ENCODE data around the gene TM4SF20. TPM values are rescaled to one million over a fixed set of nuclear protein-coding genes. Genes with fewer than 3 reads are reported as not detected.
A peak's percentile ranks its signal among the peaks of the same experiment; 100 is the strongest.
"Not testable (repeated sequence)": the region's sequence is repeated elsewhere in the genome, so short reads cannot be mapped to it uniquely, and the experiment has no call there.

The TM4SF20 gene
- polyA plus RNA-seq, 4 donors = 175 to 336 (median 206) TPM

- no peak overlapping the region for H3K4me3 ChIP-seq (ENCODE audit: low read depth in 1 of 3, low read length in 3 of 3)
- H3K9me3 ChIP-seq (ENCODE audit: control insufficient read depth in 2 of 2, insufficient read depth in 1 of 2, low read depth in 1 of 2, low read length in 1 of 2) = no peaks in the 10 kb centered on the region
- H3K36me3 ChIP-seq (ENCODE audit: control insufficient read depth in 3 of 3, insufficient read depth in 2 of 3, low read depth in 1 of 3, low read length in 3 of 3) = no peaks in the 10 kb centered on the region
- no peaks in the 10 kb centered on the region for H3K27me3 ChIP-seq (ENCODE audit: control insufficient read depth in 3 of 3, insufficient read depth in 3 of 3, low read length in 3 of 3)
- H3K27ac ChIP-seq (ENCODE audit: low read depth in 1 of 3, low read length in 2 of 3) = no peak overlapping the region
- FAIRE-seq (no peak), DNase-seq (no peak)
- WGBS, 3 donors = 85 to 93% (median 90%) methylated on average over 17 of the region's 17 CpGs
- H3K4me1 ChIP-seq (ENCODE audit: control insufficient read depth in 3 of 3, insufficient read depth in 2 of 3, low read depth in 1 of 3, low read length in 2 of 3) = peaks cover 0 to 8% (median 3%) of the 10 kb centered on the region in 3 donors
Measured at GRCh38 chr2:227390468-227391256, 11.6 kb upstream of the TM4SF20 start.

GRCh38 chr2:227389661-227390060 lies 10.6 kb upstream of the TM4SF20 start:
- DNase-seq (no peak), FAIRE-seq (peak; percentile 61)
- H3K36me3 ChIP-seq (ENCODE audit: control insufficient read depth in 3 of 3, insufficient read depth in 2 of 3, low read depth in 1 of 3, low read length in 3 of 3) = no peaks in the 10 kb centered on the region
- 91 to 96% (median 94%) methylated on average over 7 of the region's 7 CpGs for WGBS, 3 donors
- peaks cover 0 to 10% (median 3%) of the 10 kb centered on the region in 3 donors for H3K4me1 ChIP-seq (ENCODE audit: control insufficient read depth in 3 of 3, insufficient read depth in 2 of 3, low read depth in 1 of 3, low read length in 2 of 3)
- H3K27me3 ChIP-seq (ENCODE audit: control insufficient read depth in 3 of 3, insufficient read depth in 3 of 3, low read length in 3 of 3) = no peaks in the 10 kb centered on the region
- no peak overlapping the region for H3K4me3 ChIP-seq (ENCODE audit: low read depth in 1 of 3, low read length in 3 of 3)
- H3K9me3 ChIP-seq (ENCODE audit: control insufficient read depth in 2 of 2, insufficient read depth in 1 of 2, low read depth in 1 of 2, low read length in 1 of 2) = no peaks in the 10 kb centered on the region
- no peak overlapping the region for H3K27ac ChIP-seq (ENCODE audit: low read depth in 1 of 3, low read length in 2 of 3)

DNA sequence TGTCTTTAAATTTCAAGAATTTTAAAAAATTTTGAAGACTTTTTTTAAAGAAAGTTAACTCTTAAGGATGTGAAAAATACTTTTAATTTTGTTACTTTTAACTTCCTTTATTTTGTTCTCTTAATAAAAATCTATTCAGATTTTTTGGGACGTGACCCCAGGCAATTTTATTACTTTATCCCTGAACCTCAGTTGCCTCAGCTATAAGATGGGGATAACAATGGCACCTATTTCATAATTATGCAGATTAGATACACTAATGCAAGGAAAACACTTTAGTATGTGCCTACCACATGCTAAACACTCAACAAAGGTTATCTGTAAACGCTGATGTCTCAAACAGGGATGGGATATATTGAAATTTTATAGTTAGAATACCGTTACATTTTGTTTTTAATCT lies 10.1 kb upstream of the TM4SF20 start:
- DNase-seq = no peak
- Histone ChIP-seq H3K27me3 (ENCODE audit: control insufficient read depth in 3 of 3, insufficient read depth in 3 of 3, low read length in 3 of 3) (no peaks in the 10 kb centered on the region), H3K9me3 (ENCODE audit: control insufficient read depth in 2 of 2, insufficient read depth in 1 of 2, low read depth in 1 of 2, low read length in 1 of 2) (no peaks in the 10 kb centered on the region), H3K36me3 (ENCODE audit: control insufficient read depth in 3 of 3, insufficient read depth in 2 of 3, low read depth in 1 of 3, low read length in 3 of 3) (no peaks in the 10 kb centered on the region), H3K27ac (ENCODE audit: low read depth in 1 of 3, low read length in 2 of 3) (no peak overlapping the region), H3K4me1 (ENCODE audit: control insufficient read depth in 3 of 3, insufficient read depth in 2 of 3, low read depth in 1 of 3, low read length in 2 of 3) (peaks cover 0 to 14% (median 3%) of the 10 kb centered on the region in 3 donors), H3K4me3 (ENCODE audit: low read depth in 1 of 3, low read length in 3 of 3) (no peak overlapping the region)
- FAIRE-seq = peak; percentile 23
- 72 to 90% (median 87%) methylated on average over 3 of the region's 3 CpGs for WGBS, 3 donors

DNA sequence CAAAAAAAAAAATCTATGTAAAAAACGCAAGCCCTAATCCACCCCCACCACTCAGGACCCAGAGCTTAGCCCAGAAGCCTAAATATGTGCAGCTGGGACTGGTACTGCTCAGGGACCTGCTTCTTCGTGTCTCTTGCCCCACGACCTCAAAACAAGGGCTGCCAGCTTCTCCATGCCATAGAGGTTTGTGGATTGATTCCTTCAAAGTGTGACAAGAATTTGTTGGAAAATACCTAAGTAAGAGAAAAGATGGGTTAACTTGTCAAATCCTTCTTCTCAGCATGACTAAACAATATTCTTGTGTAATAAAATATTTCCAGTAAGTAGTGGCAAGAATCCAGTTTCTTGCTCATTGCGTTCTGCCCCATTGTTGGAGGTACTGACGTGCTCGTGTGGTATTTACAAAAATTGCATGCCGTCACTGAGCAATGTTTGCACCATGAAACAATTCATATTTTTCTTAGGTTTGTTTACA lies 9.5 kb upstream of the TM4SF20 start:
- H3K4me3 ChIP-seq (ENCODE audit: low read depth in 1 of 3, low read length in 3 of 3) = no peak overlapping the region
- no peak overlapping the region for H3K27ac ChIP-seq (ENCODE audit: low read depth in 1 of 3, low read length in 2 of 3)
- no peaks in the 10 kb centered on the region for H3K36me3 ChIP-seq (ENCODE audit: control insufficient read depth in 3 of 3, insufficient read depth in 2 of 3, low read depth in 1 of 3, low read length in 3 of 3)
- FAIRE-seq (no peak), DNase-seq (no peak)
- no peaks in the 10 kb centered on the region for H3K9me3 ChIP-seq (ENCODE audit: control insufficient read depth in 2 of 2, insufficient read depth in 1 of 2, low read depth in 1 of 2, low read length in 1 of 2)
- H3K4me1 ChIP-seq (ENCODE audit: control insufficient read depth in 3 of 3, insufficient read depth in 2 of 3, low read depth in 1 of 3, low read length in 2 of 3) = peaks cover 3 to 15% (median 3%) of the 10 kb centered on the region in 3 donors
- 75 to 80% (median 76%) methylated on average over 7 of the region's 7 CpGs for WGBS, 3 donors
- H3K27me3 ChIP-seq (ENCODE audit: control insufficient read depth in 3 of 3, insufficient read depth in 3 of 3, low read length in 3 of 3) = no peaks in the 10 kb centered on the region

GRCh38 chr2:227387583-227387982 lies 8.5 kb upstream of the TM4SF20 start, which contains the start of gene SCYGR1:
SCYGR1 (minus strand) TSS chr2:227387949; CDS start chr2:227387949, 0 bp downstream.
- DNase-seq; H3K36me3 ChIP-seq (ENCODE audit: control insufficient read depth in 3 of 3, insufficient read depth in 2 of 3, low read depth in 1 of 3, low read length in 3 of 3); FAIRE-seq; H3K27me3 ChIP-seq (ENCODE audit: control insufficient read depth in 3 of 3, insufficient read depth in 3 of 3, low read length in 3 of 3); H3K4me3 ChIP-seq (ENCODE audit: low read depth in 1 of 3, low read length in 3 of 3); H3K9me3 ChIP-seq (ENCODE audit: control insufficient read depth in 2 of 2, insufficient read depth in 1 of 2, low read depth in 1 of 2, low read length in 1 of 2); H3K27ac ChIP-seq (ENCODE audit: low read depth in 1 of 3, low read length in 2 of 3): not testable (repeated sequence)
- peaks cover 3 to 15% (median 3%) of the 10 kb centered on the region in 3 donors for H3K4me1 ChIP-seq (ENCODE audit: control insufficient read depth in 3 of 3, insufficient read depth in 2 of 3, low read depth in 1 of 3, low read length in 2 of 3)
- 74 to 78% (median 75%) methylated on average over 4 to 7 of the region's 7 CpGs for WGBS, 3 donors

- Histone ChIP-seq H3K27me3 (ENCODE audit: control insufficient read depth in 3 of 3, insufficient read depth in 3 of 3, low read length in 3 of 3) (no peaks in the 10 kb centered on the region), H3K4me1 (ENCODE audit: control insufficient read depth in 3 of 3, insufficient read depth in 2 of 3, low read depth in 1 of 3, low read length in 2 of 3) (peaks cover 3 to 15% (median 3%) of the 10 kb centered on the region in 3 donors), H3K27ac (ENCODE audit: low read depth in 1 of 3, low read length in 2 of 3) (no peak overlapping the region), H3K4me3 (ENCODE audit: low read depth in 1 of 3, low read length in 3 of 3) (no peak overlapping the region), H3K9me3 (ENCODE audit: control insufficient read depth in 2 of 2, insufficient read depth in 1 of 2, low read depth in 1 of 2, low read length in 1 of 2) (no peaks in the 10 kb centered on the region), H3K36me3 (ENCODE audit: control insufficient read depth in 3 of 3, insufficient read depth in 2 of 3, low read depth in 1 of 3, low read length in 3 of 3) (no peaks in the 10 kb centered on the region)
- peak; percentile 94 for FAIRE-seq
- DNase-seq = peak in 1 of 2 donors; percentile 64
- WGBS, 3 donors = 31 to 57% (median 45%) methylated on average over 6 of the region's 6 CpGs
Measured at GRCh38 chr2:227386630-227387029, 7.5 kb upstream of the TM4SF20 start.

DNA sequence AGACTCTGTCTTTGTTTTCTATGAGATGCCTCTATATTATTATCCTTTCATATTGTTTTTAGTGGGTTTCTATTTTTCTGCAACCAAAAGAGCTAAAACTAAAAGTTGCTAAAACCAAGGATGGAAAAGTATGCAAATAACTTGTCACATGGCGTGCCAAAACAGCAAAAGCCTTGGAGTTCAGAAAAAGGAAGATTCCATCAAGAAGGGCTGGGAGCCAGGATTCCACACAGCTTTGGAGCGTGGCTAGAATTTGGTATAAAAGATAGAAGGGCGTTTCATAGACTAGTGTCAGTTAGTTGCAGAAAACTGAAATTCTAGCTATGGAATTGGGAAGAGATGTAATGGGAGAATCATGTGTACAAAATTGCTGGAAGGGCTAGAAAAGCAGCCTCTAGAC lies 4.6 kb upstream of the TM4SF20 start:
- Histone ChIP-seq H3K36me3 (ENCODE audit: control insufficient read depth in 3 of 3, insufficient read depth in 2 of 3, low read depth in 1 of 3, low read length in 3 of 3) (no peaks in the 10 kb centered on the region), H3K27ac (ENCODE audit: low read depth in 1 of 3, low read length in 2 of 3) (peak overlapping the region in 1 of 3 donors; percentile 72), H3K4me3 (ENCODE audit: low read depth in 1 of 3, low read length in 3 of 3) (peak overlapping the region in 1 of 3 donors; percentile 17), H3K9me3 (ENCODE audit: control insufficient read depth in 2 of 2, insufficient read depth in 1 of 2, low read depth in 1 of 2, low read length in 1 of 2) (no peaks in the 10 kb centered on the region), H3K27me3 (ENCODE audit: control insufficient read depth in 3 of 3, insufficient read depth in 3 of 3, low read length in 3 of 3) (no peaks in the 10 kb centered on the region), H3K4me1 (ENCODE audit: control insufficient read depth in 3 of 3, insufficient read depth in 2 of 3, low read depth in 1 of 3, low read length in 2 of 3) (peaks cover 3 to 23% (median 5%) of the 10 kb centered on the region in 3 donors)
- DNase-seq (no peak), FAIRE-seq (no peak)
- 64 to 79% (median 76%) methylated on average over 3 of the region's 3 CpGs for WGBS, 3 donors

DNA sequence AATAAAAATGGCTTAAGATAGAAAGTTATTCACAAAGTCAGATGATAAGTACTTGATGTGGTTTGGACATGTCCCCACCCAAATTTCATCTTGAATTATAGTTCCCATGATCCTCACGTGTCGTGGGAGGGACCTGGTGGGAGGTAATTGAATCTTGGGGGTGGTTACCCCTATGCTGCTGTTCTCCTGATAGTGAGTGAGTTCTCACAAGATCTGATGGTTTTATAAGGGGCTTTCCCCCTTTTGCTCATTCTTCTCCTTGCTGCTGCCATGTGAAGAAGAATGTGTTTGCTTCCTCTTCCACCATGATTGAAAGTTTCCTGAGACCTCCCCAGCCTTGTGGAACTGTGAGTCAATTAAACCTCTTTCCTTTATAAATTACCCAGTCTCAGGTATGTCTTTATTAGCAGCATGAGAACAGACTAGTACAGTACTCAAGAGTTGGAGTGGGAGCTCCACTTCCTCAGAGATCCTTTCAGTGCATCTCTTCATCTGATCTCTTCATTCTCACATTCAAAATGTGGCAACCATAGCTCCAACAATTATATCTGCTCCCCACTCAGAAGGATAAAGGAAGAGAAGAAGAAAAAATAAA lies 3.2 kb upstream of the TM4SF20 start:
- peaks cover 3 to 23% (median 5%) of the 10 kb centered on the region in 3 donors for H3K4me1 ChIP-seq (ENCODE audit: control insufficient read depth in 3 of 3, insufficient read depth in 2 of 3, low read depth in 1 of 3, low read length in 2 of 3)
- H3K27ac ChIP-seq (ENCODE audit: low read depth in 1 of 3, low read length in 2 of 3); H3K4me3 ChIP-seq (ENCODE audit: low read depth in 1 of 3, low read length in 3 of 3); H3K9me3 ChIP-seq (ENCODE audit: control insufficient read depth in 2 of 2, insufficient read depth in 1 of 2, low read depth in 1 of 2, low read length in 1 of 2); H3K27me3 ChIP-seq (ENCODE audit: control insufficient read depth in 3 of 3, insufficient read depth in 3 of 3, low read length in 3 of 3); DNase-seq; FAIRE-seq; H3K36me3 ChIP-seq (ENCODE audit: control insufficient read depth in 3 of 3, insufficient read depth in 2 of 3, low read depth in 1 of 3, low read length in 3 of 3): not testable (repeated sequence)
- 75 to 93% (median 91%) methylated on average over 2 of the region's 2 CpGs for WGBS, 3 donors

Data from small intestine (tissue), 7 donors.